Left renal pelvis (tissue), 4 donors: ENCODE data around the gene SGCD. TPM values are rescaled to one million over a fixed set of nuclear protein-coding genes. Genes with fewer than 3 reads are reported as not detected.

Experiments used
- DNase-seq, 4 donors: peaks; one replicate each; pipeline ENCODE4 v3.0.0-alpha.2; 2013; ENCODE audit warnings: low read depth in 4 of 4, low spot score in 3 of 4
- polyA plus RNA-seq, 4 donors: library from polyadenylated mRNA; unstranded; fragments of 120-200 nt; gene quantifications; one replicate each; pipeline ENCODE4 v1.2.1, GENCODE V29; 2013; ENCODE audit not compliant: insufficient read length in 4 of 4

Gene SGCD
- polyA plus RNA-seq, 4 donors, result 4.0 to 9.5 (median 5.8) TPM

- DNase-seq, result no peak
Measured at GRCh38 chr5:156359476-156359875, 32.5 kb downstream of the SGCD start.

- no peak for DNase-seq
Measured at GRCh38 chr5:156361436-156362109, 34.6 kb downstream of the SGCD start.

GRCh38 chr5:156363861-156364260 is 36.9 kb downstream of the SGCD start:
- no peak for DNase-seq

GRCh38 chr5:156366521-156366920 is 39.6 kb downstream of the SGCD start:
- no peak for DNase-seq

GRCh38 chr5:156367597-156367996 is 40.6 kb downstream of the SGCD start:
- no peak for DNase-seq

- no peak for DNase-seq
Measured at GRCh38 chr5:156375895-156376495, 49.0 kb downstream of the SGCD start.

GRCh38 chr5:156376751-156377150 is 49.8 kb downstream of the SGCD start:
- DNase-seq, result no peak

GRCh38 chr5:156378159-156378558 is 51.2 kb downstream of the SGCD start:
- no peak for DNase-seq

GRCh38 chr5:156379206-156379605 is 52.2 kb downstream of the SGCD start:
- DNase-seq, result no peak

GRCh38 chr5:156380848-156381247 is 53.9 kb downstream of the SGCD start:
- no peak for DNase-seq

GRCh38 chr5:156383510-156384265 is 56.7 kb downstream of the SGCD start:
- DNase-seq, result no peak

- DNase-seq, result no peak
Measured at GRCh38 chr5:156385416-156385815, 58.5 kb downstream of the SGCD start.

- DNase-seq, result no peak
Measured at GRCh38 chr5:156386976-156387375, 60.0 kb downstream of the SGCD start.

- no peak for DNase-seq
Measured at GRCh38 chr5:156387391-156387790, 60.4 kb downstream of the SGCD start.

GRCh38 chr5:156388233-156388632 is 61.3 kb downstream of the SGCD start:
- DNase-seq, result no peak

GRCh38 chr5:156391139-156391538 is 64.2 kb downstream of the SGCD start:
- no peak for DNase-seq

- DNase-seq, result no peak
Measured at GRCh38 chr5:156393980-156394379, 67.0 kb downstream of the SGCD start.

GRCh38 chr5:156394642-156395305 is 67.8 kb downstream of the SGCD start:
- no peak for DNase-seq

- DNase-seq, result no peak
Measured at GRCh38 chr5:156395306-156395675, 68.3 kb downstream of the SGCD start.

GRCh38 chr5:156396063-156396829 is 69.3 kb downstream of the SGCD start:
- peak in 1 of 4 donors; percentile 44 for DNase-seq

- DNase-seq, result no peak
Measured at GRCh38 chr5:156396830-156397081, 69.8 kb downstream of the SGCD start.
